HG03103 (cell line): ENCODE measurements around the gene RNASE13.
"Not testable (repeated sequence)": the region's sequence is repeated elsewhere in the genome, so short reads cannot be mapped to it uniquely, and the experiment has no call there.

Experiments used
- ATAC-seq: cut with Tn5 transposase; IDR thresholded peaks from one replicate; pipeline ENCODE4 v1.9.1; 2021; ENCODE audit warnings: low read depth; ENCODE audit not compliant: unreplicated experiment

The RNASE13 gene

GRCh38 chr14:20997564-20997963 is 37.0 kb downstream of the RNASE13 start:
- no peak for ATAC-seq

- no peak for ATAC-seq
Observed at GRCh38 chr14:20997115-20997514, 37.5 kb downstream of the RNASE13 start.

GRCh38 chr14:20996521-20996920 is 38.1 kb downstream of the RNASE13 start:
- ATAC-seq = no peak

- ATAC-seq = peak; percentile 93
Observed at GRCh38 chr14:20989787-20990600, 44.6 kb downstream of the RNASE13 start, which contains the start of gene METTL17. Gene METTL17, plus strand, starts transcription at chr14:20989980. Its CDS starts 23 bp downstream, at chr14:20990003.

GRCh38 chr14:20989471-20989786 is 45.2 kb downstream of the RNASE13 start:
- no peak for ATAC-seq

GRCh38 chr14:20988717-20989470 is 45.7 kb downstream of the RNASE13 start:
- no peak for ATAC-seq

GRCh38 chr14:20986811-20987210 is 47.8 kb downstream of the RNASE13 start:
- ATAC-seq = no peak

- ATAC-seq = not testable (repeated sequence)
Observed at GRCh38 chr14:20985650-20986049, 49.0 kb downstream of the RNASE13 start.
